GOT3 (cell line): ENCODE data around the gene MRRF.
"Not testable (repeated sequence)": the region's sequence is repeated elsewhere in the genome, so short reads cannot be mapped to it uniquely, and the experiment has no call there.

Experiments
- DNase-seq: peaks from one replicate; lab custom pipeline; 2025; ENCODE audit warnings: mixed read lengths; lab: John Stamatoyannopoulos, UW

MRRF gene

DNA sequence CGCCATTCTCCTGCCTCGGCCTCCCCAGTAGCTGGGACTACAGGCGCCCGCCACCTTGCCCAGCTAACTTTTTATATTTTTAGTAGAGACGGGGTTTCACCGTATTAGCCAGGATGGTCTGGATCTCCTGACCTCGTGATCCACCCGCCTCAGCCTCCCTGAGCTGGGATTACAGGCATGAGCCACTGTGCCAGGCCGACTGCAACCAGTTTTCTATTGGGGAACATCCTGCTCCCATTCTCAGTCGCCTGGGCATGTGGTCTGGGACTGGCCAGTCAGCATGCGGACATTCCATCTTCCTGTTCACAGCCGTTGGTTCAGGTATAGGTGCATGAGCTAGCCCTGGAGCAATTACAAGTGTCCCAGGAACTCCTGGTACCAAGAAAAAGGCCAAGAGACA is 98.4 kb downstream of the MRRF start:
- not testable (repeated sequence) for DNase-seq

DNA sequence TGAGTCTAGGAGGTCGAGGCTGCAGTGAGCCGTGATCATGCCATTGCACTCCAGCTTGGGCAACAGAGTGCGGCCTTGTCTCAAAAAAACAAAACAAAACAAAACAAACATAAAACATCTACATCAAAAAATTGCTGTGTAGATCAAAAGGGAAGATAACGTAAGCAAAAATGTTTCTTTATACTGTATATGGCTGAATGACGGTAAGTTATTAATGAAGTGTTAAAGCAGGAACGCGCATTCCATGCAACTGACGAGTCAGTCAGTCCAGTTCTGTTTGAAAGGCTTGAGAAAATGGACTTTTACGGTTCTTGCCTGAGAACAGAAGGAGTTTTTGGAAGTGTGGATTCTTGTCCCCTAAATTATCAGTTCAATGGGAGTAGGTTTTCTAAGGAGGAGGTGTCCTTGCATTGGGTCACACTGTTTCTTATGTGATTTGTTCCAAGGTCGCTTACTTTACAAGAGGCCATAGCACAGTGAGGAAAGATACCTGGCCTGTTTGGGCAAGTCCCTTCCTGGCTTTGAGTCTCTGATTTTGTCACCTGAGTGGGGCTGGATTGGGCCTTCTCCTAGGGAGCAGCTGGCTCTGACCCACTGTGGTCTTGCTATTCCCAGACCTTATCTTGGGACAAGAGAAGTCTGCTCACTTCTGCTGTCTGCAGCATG is 99.6 kb downstream of the MRRF start:
- DNase-seq: no peak

- DNase-seq: no peak
These were observed 100.1 kb downstream of the MRRF start for GRCh38 chr9:122364783-122365150.

- DNase-seq: no peak
These were observed 101.5 kb downstream of the MRRF start for GRCh38 chr9:122366074-122366660.

DNA sequence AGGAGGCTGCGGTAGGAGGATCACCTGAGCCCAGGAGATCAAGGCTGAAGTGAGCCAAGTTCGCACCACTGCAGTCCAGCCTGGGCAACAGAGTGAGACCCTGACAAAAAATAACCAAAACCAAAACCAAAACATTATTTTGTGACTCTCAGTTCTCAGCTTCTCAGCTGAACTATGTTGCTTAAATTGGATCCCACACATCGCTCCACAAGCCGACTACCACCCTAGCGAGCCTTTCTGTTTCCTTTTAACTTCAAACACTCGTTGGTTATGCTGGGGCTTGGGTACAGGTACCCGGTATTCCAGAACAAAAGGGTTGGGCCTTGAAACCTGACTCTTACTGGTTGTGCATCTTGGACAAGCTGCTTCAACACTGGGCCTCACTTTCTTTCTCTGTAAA is 102.4 kb downstream of the MRRF start:
- DNase-seq: no peak

- no peak for DNase-seq
These were observed 103.2 kb downstream of the MRRF start for GRCh38 chr9:122367774-122368460.

- DNase-seq: no peak
These were observed 104.0 kb downstream of the MRRF start for GRCh38 chr9:122368642-122369041.

GRCh38 chr9:122370303-122370702 is 105.6 kb downstream of the MRRF start:
- no peak for DNase-seq

GRCh38 chr9:122370869-122371755 is 106.4 kb downstream of the MRRF start, which contains the start of gene PTGS1:
Gene PTGS1 (plus strand): TSS chr9:122371024. CDS start chr9:122371085, 61 bp downstream.
- DNase-seq: no peak

- no peak for DNase-seq
These were observed 107.2 kb downstream of the MRRF start for GRCh38 chr9:122371846-122372245.

- no peak for DNase-seq
These were observed 108.5 kb downstream of the MRRF start for GRCh38 chr9:122372856-122373845.

DNA sequence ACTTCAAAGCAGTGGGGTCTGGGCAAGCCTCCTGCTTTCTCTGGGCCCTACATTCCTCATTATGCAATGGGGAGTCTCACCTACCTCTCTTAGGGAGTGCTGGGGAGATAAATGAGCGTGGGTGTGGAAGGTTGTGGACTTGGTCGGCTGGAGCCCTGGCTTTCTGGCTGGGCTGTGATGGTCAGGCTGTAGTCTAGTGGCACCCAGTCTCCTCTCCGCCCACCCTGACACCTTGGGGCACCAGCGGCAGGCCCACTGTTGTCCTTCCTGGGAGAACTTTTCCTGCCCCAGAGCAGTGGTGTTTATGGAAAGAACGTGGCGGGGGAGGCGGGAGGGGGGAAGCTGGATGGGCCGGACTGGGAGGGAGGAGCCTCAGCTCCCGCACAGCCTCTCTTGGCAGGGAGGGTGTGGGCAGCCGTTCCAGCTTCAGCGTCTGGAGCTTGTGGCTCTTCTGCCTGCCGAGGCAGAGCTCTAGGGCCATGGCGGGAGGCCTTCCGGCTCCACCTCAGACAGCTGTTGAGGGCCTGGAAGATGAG is 110.3 kb downstream of the MRRF start:
- DNase-seq: no peak

DNA sequence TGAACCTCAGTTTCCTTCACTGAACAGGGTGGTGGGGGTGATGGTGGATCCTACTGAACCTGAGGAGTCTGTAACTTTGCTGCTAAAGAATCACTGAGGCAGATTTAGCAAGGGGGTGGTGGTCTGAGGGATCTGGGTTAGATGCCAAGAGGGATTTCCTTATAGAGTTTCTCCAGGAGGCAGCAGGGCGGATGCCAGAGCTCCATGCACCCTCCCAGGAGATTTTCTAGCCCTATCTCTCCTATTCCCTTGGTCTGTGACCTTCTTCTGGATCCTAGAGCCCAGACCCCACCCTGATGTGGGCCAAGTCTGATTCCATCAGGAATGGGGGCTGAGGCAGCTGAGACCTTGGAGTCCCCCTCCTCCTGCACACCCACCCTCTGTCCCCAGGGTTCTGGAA is 112.1 kb downstream of the MRRF start:
- no peak for DNase-seq

- no peak for DNase-seq
These were observed 112.8 kb downstream of the MRRF start for GRCh38 chr9:122377241-122378164.

DNA sequence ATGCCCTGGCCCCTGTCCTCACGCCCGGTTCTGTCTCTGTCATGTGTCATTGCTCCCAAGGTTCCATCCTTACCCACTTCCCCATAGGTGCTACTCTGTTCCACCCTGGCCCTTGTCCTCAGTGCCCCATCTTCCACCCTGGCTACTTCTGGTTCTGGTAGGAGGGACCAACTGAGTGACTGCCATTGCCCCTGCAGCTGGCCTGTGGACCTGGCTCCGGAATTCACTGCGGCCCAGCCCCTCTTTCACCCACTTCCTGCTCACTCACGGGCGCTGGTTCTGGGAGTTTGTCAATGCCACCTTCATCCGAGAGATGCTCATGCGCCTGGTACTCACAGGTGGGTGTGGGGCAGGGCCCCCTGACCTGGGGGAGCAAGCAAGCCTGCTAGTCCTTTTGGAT is 113.6 kb downstream of the MRRF start:
- no peak for DNase-seq

DNA sequence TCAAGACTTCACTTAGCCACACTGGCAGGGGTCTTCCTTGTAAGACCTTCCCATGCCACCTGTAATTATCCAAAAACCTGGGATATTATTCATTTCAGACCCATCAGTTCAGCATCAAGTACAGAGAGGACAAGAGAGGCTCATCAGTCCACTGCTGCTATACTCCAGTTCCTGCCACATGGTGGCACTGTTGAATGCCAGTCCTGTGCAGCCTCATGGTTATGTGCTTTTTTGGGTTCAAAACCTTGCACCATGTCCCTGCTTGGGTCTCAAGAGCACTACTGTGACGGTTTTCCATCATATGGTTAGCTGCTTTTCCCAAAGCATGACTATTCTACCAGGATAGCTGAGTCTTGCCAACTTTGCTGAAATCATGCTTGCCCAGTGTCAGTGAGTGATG is 114.7 kb downstream of the MRRF start:
- no peak for DNase-seq

- DNase-seq: no peak
These were observed 115.6 kb downstream of the MRRF start for GRCh38 chr9:122380293-122380692.
